HL-60 (cell line): ENCODE results near the gene ZNF277.

Experiments
- DNase-seq, 2 experiments: peaks; one replicate each; pipeline ENCODE4 v3.0.0-alpha.2; 2010 to 2020; ENCODE audit warnings: low read depth in 1 of 2, low spot score in 1 of 2
- H3K27ac ChIP-seq: fragments of 250-450 bp; sonication (Bioruptor Pico); replicated peaks from 2 replicates; pipeline ENCODE4 v1.5.1; 2020; ENCODE audit warnings: mild to moderate bottlenecking, moderate library complexity
- H3K27me3 ChIP-seq: fragments of 250-450 bp; sonication (Bioruptor Pico); 2 replicates; pipeline ENCODE4 v1.5.1; 2021; ENCODE audit warnings: mild to moderate bottlenecking, moderate library complexity; ENCODE audit not compliant: insufficient read depth, poor library complexity, severe bottlenecking
- H3K4me3 ChIP-seq: replicated peaks from 2 replicates; pipeline ENCODE4 v1.5.1; 2011; ENCODE audit warnings: mild to moderate bottlenecking, control low read depth, low read length; ENCODE audit not compliant: insufficient read depth
- GABPA ChIP-seq: IDR thresholded peaks from 2 replicates; pipeline ENCODE4 v1.6.1; 2012; ENCODE audit warnings: low read depth
- POLR2AphosphoS5 ChIP-seq: IDR thresholded peaks from 2 replicates; pipeline ENCODE4 v1.6.1; 2012; ENCODE audit warnings: low read depth
- SPI1 ChIP-seq: IDR thresholded peaks from 2 replicates; pipeline ENCODE4 v1.6.1; 2012; ENCODE audit warnings: low read depth, mild to moderate bottlenecking, borderline replicate concordance
- TF ChIP-seq, protein P1 (sequence below): IDR thresholded peaks from one replicate; pipeline ENCODE4 v1.5.1; 2011; ENCODE audit warnings: low read length, control low read depth, inconsistent platforms; ENCODE audit not compliant: insufficient read depth
- TF ChIP-seq, protein P2 (sequence below): IDR thresholded peaks from 2 replicates; pipeline ENCODE4 v1.6.1; 2012; ENCODE audit warnings: low read depth; ENCODE audit not compliant: insufficient replicate concordance

The ZNF277 gene

DNA sequence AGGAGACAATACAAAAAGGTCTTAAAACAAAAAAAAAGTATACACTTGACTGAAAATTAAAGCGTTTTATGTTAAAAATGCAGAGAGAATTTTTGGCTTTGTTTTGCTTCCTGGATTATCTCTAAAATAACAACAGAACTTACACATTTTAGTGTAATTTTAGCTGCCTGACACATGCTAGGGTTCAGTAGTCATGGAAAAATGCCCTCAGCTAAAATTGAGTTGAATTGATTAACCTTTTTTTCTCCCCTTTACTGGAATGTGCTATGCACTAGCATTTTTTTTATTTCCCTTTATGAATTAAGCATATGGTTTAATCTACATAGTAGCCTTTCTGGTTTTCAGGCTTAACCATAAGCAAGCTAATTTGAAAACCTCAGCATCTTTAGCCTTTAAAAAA, 89.9 kb downstream of the ZNF277 start:
- Histone ChIP-seq H3K4me3 (no peak overlapping the region), H3K27ac (no peak overlapping the region), H3K27me3 (no peaks in the 10 kb centered on the region)
- TF ChIP-seq, protein P1, sequence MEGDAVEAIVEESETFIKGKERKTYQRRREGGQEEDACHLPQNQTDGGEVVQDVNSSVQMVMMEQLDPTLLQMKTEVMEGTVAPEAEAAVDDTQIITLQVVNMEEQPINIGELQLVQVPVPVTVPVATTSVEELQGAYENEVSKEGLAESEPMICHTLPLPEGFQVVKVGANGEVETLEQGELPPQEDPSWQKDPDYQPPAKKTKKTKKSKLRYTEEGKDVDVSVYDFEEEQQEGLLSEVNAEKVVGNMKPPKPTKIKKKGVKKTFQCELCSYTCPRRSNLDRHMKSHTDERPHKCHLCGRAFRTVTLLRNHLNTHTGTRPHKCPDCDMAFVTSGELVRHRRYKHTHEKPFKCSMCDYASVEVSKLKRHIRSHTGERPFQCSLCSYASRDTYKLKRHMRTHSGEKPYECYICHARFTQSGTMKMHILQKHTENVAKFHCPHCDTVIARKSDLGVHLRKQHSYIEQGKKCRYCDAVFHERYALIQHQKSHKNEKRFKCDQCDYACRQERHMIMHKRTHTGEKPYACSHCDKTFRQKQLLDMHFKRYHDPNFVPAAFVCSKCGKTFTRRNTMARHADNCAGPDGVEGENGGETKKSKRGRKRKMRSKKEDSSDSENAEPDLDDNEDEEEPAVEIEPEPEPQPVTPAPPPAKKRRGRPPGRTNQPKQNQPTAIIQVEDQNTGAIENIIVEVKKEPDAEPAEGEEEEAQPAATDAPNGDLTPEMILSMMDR: no peak
- no peak for TF ChIP-seq SPI1
- TF ChIP-seq, protein P2, sequence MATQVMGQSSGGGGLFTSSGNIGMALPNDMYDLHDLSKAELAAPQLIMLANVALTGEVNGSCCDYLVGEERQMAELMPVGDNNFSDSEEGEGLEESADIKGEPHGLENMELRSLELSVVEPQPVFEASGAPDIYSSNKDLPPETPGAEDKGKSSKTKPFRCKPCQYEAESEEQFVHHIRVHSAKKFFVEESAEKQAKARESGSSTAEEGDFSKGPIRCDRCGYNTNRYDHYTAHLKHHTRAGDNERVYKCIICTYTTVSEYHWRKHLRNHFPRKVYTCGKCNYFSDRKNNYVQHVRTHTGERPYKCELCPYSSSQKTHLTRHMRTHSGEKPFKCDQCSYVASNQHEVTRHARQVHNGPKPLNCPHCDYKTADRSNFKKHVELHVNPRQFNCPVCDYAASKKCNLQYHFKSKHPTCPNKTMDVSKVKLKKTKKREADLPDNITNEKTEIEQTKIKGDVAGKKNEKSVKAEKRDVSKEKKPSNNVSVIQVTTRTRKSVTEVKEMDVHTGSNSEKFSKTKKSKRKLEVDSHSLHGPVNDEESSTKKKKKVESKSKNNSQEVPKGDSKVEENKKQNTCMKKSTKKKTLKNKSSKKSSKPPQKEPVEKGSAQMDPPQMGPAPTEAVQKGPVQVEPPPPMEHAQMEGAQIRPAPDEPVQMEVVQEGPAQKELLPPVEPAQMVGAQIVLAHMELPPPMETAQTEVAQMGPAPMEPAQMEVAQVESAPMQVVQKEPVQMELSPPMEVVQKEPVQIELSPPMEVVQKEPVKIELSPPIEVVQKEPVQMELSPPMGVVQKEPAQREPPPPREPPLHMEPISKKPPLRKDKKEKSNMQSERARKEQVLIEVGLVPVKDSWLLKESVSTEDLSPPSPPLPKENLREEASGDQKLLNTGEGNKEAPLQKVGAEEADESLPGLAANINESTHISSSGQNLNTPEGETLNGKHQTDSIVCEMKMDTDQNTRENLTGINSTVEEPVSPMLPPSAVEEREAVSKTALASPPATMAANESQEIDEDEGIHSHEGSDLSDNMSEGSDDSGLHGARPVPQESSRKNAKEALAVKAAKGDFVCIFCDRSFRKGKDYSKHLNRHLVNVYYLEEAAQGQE: no peak
- no peak for DNase-seq

DNA sequence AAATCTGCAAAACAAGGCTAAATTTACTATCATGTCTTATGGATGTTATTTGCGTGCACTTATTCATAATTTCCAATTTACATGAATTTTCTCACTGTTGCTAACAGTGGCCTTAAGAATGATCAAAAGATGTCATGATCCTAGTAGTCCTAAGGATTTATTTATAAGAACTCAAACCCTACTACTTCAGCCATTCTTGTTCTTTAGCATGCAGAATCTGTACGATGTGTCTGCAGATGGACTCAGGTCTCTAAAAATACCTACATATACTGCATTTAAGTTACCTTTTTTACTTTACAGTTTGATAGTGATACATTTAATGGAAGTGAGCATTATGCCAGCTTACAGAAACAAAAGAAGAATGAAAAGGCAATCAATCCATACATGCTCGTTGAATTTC, 91.2 kb downstream of the ZNF277 start:
- TF ChIP-seq GABPA (no peak), POLR2AphosphoS5 (no peak), SPI1 (no peak)
- TF ChIP-seq, protein P2: no peak
- TF ChIP-seq, protein P1: no peak
- Histone ChIP-seq H3K4me3 (no peak overlapping the region), H3K27me3 (no peaks in the 10 kb centered on the region), H3K27ac (no peak overlapping the region)
- no peak for DNase-seq

DNA sequence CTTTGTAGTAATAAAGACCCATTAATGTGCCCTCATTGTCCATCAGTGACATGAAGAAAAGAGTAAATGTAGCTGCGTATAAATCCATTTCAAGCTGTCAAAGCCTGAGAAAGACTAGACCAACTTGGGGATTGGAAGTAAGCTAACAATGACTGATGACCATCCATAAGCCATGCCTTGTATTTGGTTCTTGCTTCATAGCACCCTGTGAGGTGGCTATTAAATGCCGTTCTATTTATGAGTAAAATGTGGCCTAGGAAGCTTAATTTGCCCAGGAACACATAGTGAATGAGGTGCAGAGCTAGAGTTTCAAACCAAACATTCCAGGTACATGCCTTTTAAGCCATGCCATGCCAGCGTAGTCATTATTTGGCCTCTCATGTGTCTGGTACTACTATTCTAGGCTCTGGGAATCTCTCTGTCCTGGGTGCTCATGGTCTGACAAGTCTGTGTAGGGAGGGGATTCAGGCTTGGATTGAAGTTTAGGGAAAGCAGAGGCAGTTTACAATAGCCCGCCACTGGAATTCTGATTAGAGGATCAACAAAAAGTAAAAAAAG, 92.1 kb downstream of the ZNF277 start:
- Histone ChIP-seq H3K27ac (no peak overlapping the region), H3K4me3 (no peak overlapping the region), H3K27me3 (no peaks in the 10 kb centered on the region)
- TF ChIP-seq GABPA (no peak), POLR2AphosphoS5 (no peak), SPI1 (no peak)
- TF ChIP-seq, protein P1: no peak
- TF ChIP-seq, protein P2: no peak
- no peak for DNase-seq
